H1 (cell line): ENCODE data around the gene MARCHF3. TPM values are rescaled to one million over a fixed set of nuclear protein-coding genes. Genes with fewer than 3 reads are reported as not detected.

Experiments
- CTCF ChIA-PET: fragments of 300-600 bp; sonication (Branson Sonifier 250); formaldehyde crosslinking; loops from one replicate; lab custom pipeline; 2021; ENCODE audit not compliant: partially characterized antibody; lab: Charles Lee
- POLR2A ChIA-PET: fragments of 300-600 bp; sonication (Branson Sonifier 250); formaldehyde crosslinking; loops from one replicate; lab custom pipeline; 2021; ENCODE audit warnings: inconsistent platforms; ENCODE audit not compliant: partially characterized antibody; lab: Charles Lee
- DNase-seq, 2 experiments: peaks; one replicate each; pipeline versions ENCODE4 v3.0.0 to v3.0.0-alpha.2; 2010 to 2022; ENCODE audit warnings: low spot score in 2 of 2, low read depth in 1 of 2, mixed read lengths in 1 of 2
- FAIRE-seq: peaks from 2 replicates; lab custom pipeline; 2011; peaks lifted over from hg19 to GRCh38; lab: Jason Lieb, UNC
- H2AFZ ChIP-seq: 2 replicates; pipeline ENCODE4 v1.8.1; 2012; ENCODE audit warnings: low read length, inconsistent platforms
- H2AK5ac ChIP-seq: 2 replicates; pipeline ENCODE4 v1.6.1; 2013; ENCODE audit warnings: low read depth, low read length
- H2BK120ac ChIP-seq: replicated peaks from 2 replicates; pipeline ENCODE3; 2013; ENCODE audit warnings: low read depth, low read length, inconsistent platforms
- H2BK12ac ChIP-seq: 2 replicates; pipeline ENCODE4 v1.6.1; 2013; ENCODE audit warnings: low read depth, low read length
- H2BK15ac ChIP-seq: 2 replicates; pipeline ENCODE4 v1.6.1; 2013; ENCODE audit warnings: low read length
- H2BK20ac ChIP-seq: 2 replicates; pipeline ENCODE4 v1.6.1; 2013; ENCODE audit warnings: low read length
- H2BK5ac ChIP-seq: 2 replicates; pipeline ENCODE4 v1.6.1; 2013; ENCODE audit warnings: low read depth, low read length
- H3K14ac ChIP-seq: 2 replicates; pipeline ENCODE4 v1.6.1; 2013; ENCODE audit warnings: inconsistent platforms; ENCODE audit not compliant: insufficient read length
- H3K18ac ChIP-seq: 2 replicates; pipeline ENCODE4 v1.6.1; 2013; ENCODE audit warnings: low read length; ENCODE audit errors: extremely low read depth
- H3K23ac ChIP-seq: 2 replicates; pipeline ENCODE4 v1.6.1; 2013; ENCODE audit warnings: inconsistent platforms; ENCODE audit not compliant: insufficient read length
- H3K23me2 ChIP-seq: 2 replicates; pipeline ENCODE4 v1.6.1; 2013; ENCODE audit warnings: low read depth, low read length
- H3K27ac ChIP-seq: 2 replicates; pipeline ENCODE4 v1.6.1; 2011; ENCODE audit warnings: low read depth, low read length, inconsistent platforms
- H3K27me3 ChIP-seq, 4 experiments: replicated peaks in 1 of 4; 1 replicate in 1 of 4; 2 replicates in 3 of 4; pipeline versions ENCODE4 v1.6.1 to v1.8.1; 2011 to 2013; ENCODE audit warnings: low read length in 3 of 4, mild to moderate bottlenecking in 3 of 4, inconsistent platforms in 2 of 4, mixed read lengths in 2 of 4, moderate library complexity in 1 of 4; ENCODE audit not compliant: control insufficient read depth in 3 of 4, insufficient read depth in 3 of 4; ENCODE audit errors: extremely low read depth in 1 of 4
- H3K36me3 ChIP-seq, 4 experiments: 2 replicates each; pipeline versions ENCODE4 v1.6.1 to v1.8.1; 2011 to 2013; ENCODE audit warnings: mild to moderate bottlenecking in 4 of 4, low read length in 3 of 4, moderate library complexity in 2 of 4, control low read depth in 1 of 4, inconsistent platforms in 1 of 4; ENCODE audit not compliant: insufficient read depth in 4 of 4, control insufficient read depth in 2 of 4
- H3K4ac ChIP-seq: replicated peaks from 2 replicates; pipeline ENCODE3; 2013; ENCODE audit warnings: low read length, low read depth, mixed read lengths, inconsistent platforms; ENCODE audit not compliant: insufficient read length
- H3K4me1 ChIP-seq, 4 experiments: replicated peaks in 1 of 4; 1 replicate in 1 of 4; 2 replicates in 3 of 4; pipeline versions ENCODE4 v1.6.1 to v1.8.1; 2011 to 2013; ENCODE audit warnings: low read length in 3 of 4, inconsistent platforms in 2 of 4, mixed read lengths in 1 of 4; ENCODE audit not compliant: insufficient read depth in 4 of 4, control insufficient read depth in 3 of 4
- H3K4me2 ChIP-seq, 2 experiments: 2 replicates each; pipeline versions ENCODE4 v1.6.1 to v1.8.1; 2011 to 2013; ENCODE audit warnings: low read depth in 2 of 2, low read length in 2 of 2, control low read depth in 1 of 2, inconsistent platforms in 1 of 2, mild to moderate bottlenecking in 1 of 2; ENCODE audit not compliant: insufficient read depth in 1 of 2
- H3K4me3 ChIP-seq, 4 experiments: fragments of 200-600, 300-600 bp in 1 of 4; sonication (generic), shearing (Covaris generic), sonication (Bioruptor Twin) in 1 of 4; 2 replicates each; pipeline versions ENCODE4 v1.5.1 to v1.8.1; 2011 to 2016; ENCODE audit warnings: low read length in 4 of 4, low read depth in 3 of 4, control low read depth in 2 of 4, inconsistent platforms in 2 of 4, mild to moderate bottlenecking in 2 of 4, mixed read lengths in 1 of 4, moderate library complexity in 1 of 4; ENCODE audit not compliant: insufficient read depth in 2 of 4; ENCODE audit errors: extremely low read depth in 1 of 4
- H3K56ac ChIP-seq: replicated peaks from 2 replicates; pipeline ENCODE3; 2013; ENCODE audit warnings: low read depth, mild to moderate bottlenecking, mixed read lengths, low read length, inconsistent platforms; ENCODE audit not compliant: insufficient read length
- H3K79me1 ChIP-seq: 2 replicates; pipeline ENCODE4 v1.6.1; 2013; ENCODE audit warnings: low read depth, low read length, control low read depth
- H3K79me2 ChIP-seq, 2 experiments: 2 replicates each; pipeline versions ENCODE4 v1.6.1 to v1.8.1; 2012 to 2013; ENCODE audit warnings: low read length in 2 of 2, mild to moderate bottlenecking in 2 of 2, inconsistent platforms in 1 of 2; ENCODE audit not compliant: insufficient read depth in 2 of 2, control insufficient read depth in 1 of 2
- H3K9ac ChIP-seq, 4 experiments: replicated peaks in 1 of 4; 1 replicate in 1 of 4; 2 replicates in 3 of 4; pipeline versions ENCODE4 v1.6.1 to v1.8.1; 2011 to 2013; ENCODE audit warnings: low read depth in 3 of 4, low read length in 3 of 4, control low read depth in 2 of 4, mild to moderate bottlenecking in 2 of 4, moderate library complexity in 2 of 4, inconsistent platforms in 1 of 4; ENCODE audit errors: extremely low read depth in 1 of 4
- H3K9me3 ChIP-seq, 2 experiments: 2 replicates each; pipeline versions ENCODE4 v1.6.1 to v1.8.1; 2012 to 2013; ENCODE audit warnings: mild to moderate bottlenecking in 2 of 2, moderate library complexity in 2 of 2, control low read depth in 1 of 2, inconsistent platforms in 1 of 2, low read depth in 1 of 2, low read length in 1 of 2, mixed read lengths in 1 of 2; ENCODE audit not compliant: insufficient read depth in 2 of 2
- H4K20me1 ChIP-seq, 2 experiments: replicated peaks in 1 of 2; 2 replicates each; pipeline versions ENCODE3 to v1.8.1; 2011 to 2013; ENCODE audit warnings: inconsistent platforms in 2 of 2, low read length in 2 of 2, mild to moderate bottlenecking in 1 of 2; ENCODE audit not compliant: insufficient read depth in 2 of 2, control insufficient read depth in 1 of 2
- H4K5ac ChIP-seq: 2 replicates; pipeline ENCODE4 v1.6.1; 2013; ENCODE audit warnings: low read length, low read depth, mixed read lengths, inconsistent platforms; ENCODE audit not compliant: insufficient read length
- H4K8ac ChIP-seq: 2 replicates; pipeline ENCODE4 v1.8.0; 2013; ENCODE audit warnings: mild to moderate bottlenecking, moderate library complexity, low read length, inconsistent platforms; ENCODE audit not compliant: insufficient read depth; ENCODE audit errors: extremely low read depth
- H4K91ac ChIP-seq: replicated peaks from 2 replicates; pipeline ENCODE3; 2013; ENCODE audit warnings: low read length, mixed read lengths, inconsistent platforms; ENCODE audit not compliant: insufficient read length
- KDM4A ChIP-seq: IDR thresholded peaks from one replicate; pipeline ENCODE4 v1.7.1; 2012; ENCODE audit warnings: low read depth, mild to moderate bottlenecking, moderate library complexity, low read length, inconsistent platforms; ENCODE audit not compliant: severe bottlenecking
- SP1 ChIP-seq: IDR thresholded peaks from 2 replicates; pipeline ENCODE4 v1.6.1; 2011; ENCODE audit warnings: low read depth, low read length
- WGBS, 2 experiments: shearing (Covaris generic) in 1 of 2; methylation state at CpG; one replicate each; pipeline versions ENCODE4 v1.1.6 to v1.1.7; 2013 to 2015; ENCODE audit warnings: low lambda C conversion rate in 2 of 2, mixed read lengths in 2 of 2, inconsistent platforms in 1 of 2, low coverage in 1 of 2, missing lambda C conversion rate in 1 of 2; ENCODE audit not compliant: insufficient replicate concordance in 2 of 2, insufficient coverage in 1 of 2, insufficient read length in 1 of 2; ENCODE audit errors: extremely low coverage in 1 of 2, missing lambda C conversion rate in 1 of 2; 5-methylcytosine and 5-hydroxymethylcytosine counted together
- polyA plus RNA-seq, 7 experiments: library from polyadenylated mRNA; depleted of rRNA in 3 of 7; stranded (reverse) in 5 of 7; unstranded in 2 of 7; fragments of >200 nt in 5 of 7; fragments of 200-250 nt in 2 of 7; gene quantifications; 1 replicate in 5 of 7; 2 replicates in 1 of 7; 4 replicates in 1 of 7; pipeline versions ENCODE4 v1.2.1 to v1.2.3, GENCODE V29; 2011 to 2013; ENCODE audit warnings: missing spikeins in 2 of 7, mixed read lengths in 2 of 7
- total RNA-seq: library from RNA; stranded (reverse); fragmentation: NEBNext Ultra II Directional; extraction: Animal tissue kit (Norgen Biotek cat#: 25700); gene quantifications from 2 replicates; pipeline ENCODE4 v1.2.1, GENCODE V29; 2021

Gene MARCHF3
- total and polyA plus RNA-seq, 2 of the 8 experiments (the other 6 are each of a cell fraction or from before 2014, with no cell fraction given), result 12.0 to 16.9 TPM

DNA sequence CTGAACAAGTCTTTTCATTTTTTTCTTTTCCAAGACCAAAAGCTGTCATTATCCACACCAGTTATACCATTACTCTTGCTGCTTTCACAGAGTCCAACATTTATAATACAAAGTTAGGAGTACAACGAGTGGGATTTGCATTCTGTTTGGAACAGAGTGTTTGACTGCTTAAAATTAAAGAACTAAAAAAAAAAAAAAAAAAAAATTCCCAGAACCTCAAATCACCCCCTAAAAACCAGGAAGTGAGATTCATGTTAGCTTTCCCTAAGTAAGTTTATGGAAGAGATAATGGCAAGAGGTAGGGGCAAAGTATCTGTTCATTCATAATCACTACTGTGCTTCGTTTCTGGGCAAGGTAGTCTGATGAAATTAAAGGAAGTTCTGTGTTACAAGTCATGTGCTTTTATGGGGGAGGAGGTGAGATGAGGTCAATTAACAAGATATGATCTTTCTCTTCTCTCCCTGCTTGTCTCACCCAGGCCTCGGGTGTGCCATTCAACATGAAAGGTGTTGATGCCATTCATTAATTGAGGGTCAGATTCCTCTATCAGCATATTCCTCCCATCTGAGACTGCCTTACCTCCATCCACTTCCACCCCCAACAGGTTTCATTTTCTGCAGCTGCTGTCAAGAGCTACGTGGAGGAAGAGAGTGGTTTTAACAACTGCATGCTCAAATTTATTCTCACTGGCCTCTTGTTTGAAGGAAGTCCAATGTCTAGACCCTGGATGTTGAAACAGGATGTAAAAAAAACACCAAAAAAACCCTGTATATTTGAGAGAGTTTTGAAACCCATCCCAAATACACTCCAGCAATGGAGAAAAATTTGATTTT, 58.1 kb downstream of the MARCHF3 start:
- H3K79me2 ChIP-seq, result no peaks in the 10 kb centered on the region; a peak in 1 of 4 replicates
- no peaks in the 10 kb centered on the region for H3K36me3 ChIP-seq
- H2AK5ac ChIP-seq, result no peak overlapping the region
- H3K4ac ChIP-seq, result no peak overlapping the region
- H3K27ac ChIP-seq, result no peak overlapping the region
- DNase-seq (no peak), FAIRE-seq (no peak)
- H3K23ac ChIP-seq, result no peak overlapping the region
- H4K20me1 ChIP-seq, result no peaks in the 10 kb centered on the region
- POLR2A ChIA-PET, result no interaction called here
- H3K56ac ChIP-seq, result no peak overlapping the region
- H3K9me3 ChIP-seq, result no peaks in the 10 kb centered on the region
- H4K8ac ChIP-seq, result no peak overlapping the region
- H2AFZ ChIP-seq, result no peak overlapping the region
- H3K9ac ChIP-seq, result no peak overlapping the region
- H4K5ac ChIP-seq, result no peak overlapping the region
- CTCF ChIA-PET, result no interaction called here
- no peaks in the 10 kb centered on the region for H3K27me3 ChIP-seq
- H3K4me2 ChIP-seq, result no peak overlapping the region
- H2BK120ac ChIP-seq, result no peak overlapping the region
- H2BK5ac ChIP-seq, result no peak overlapping the region
- peaks cover 2% of the 10 kb centered on the region; the same call in 1 of the 2 replicates for H3K79me1 ChIP-seq
- no peak overlapping the region for H3K4me3 ChIP-seq
- H3K18ac ChIP-seq, result no peak overlapping the region
- no peak overlapping the region for H4K91ac ChIP-seq
- WGBS, 2 experiments, result 67% methylated on average over 4 of the region's 4 CpGs; no CpG with 5 or more reads in 1 of the 2 experiments
- H2BK15ac ChIP-seq, result no peak overlapping the region
- no peak overlapping the region for H2BK20ac ChIP-seq
- no peaks in the 10 kb centered on the region for H3K23me2 ChIP-seq
- H3K4me1 ChIP-seq, result peaks cover 0 to 16% (median 8%) of the 10 kb centered on the region in 4 experiments; a peak in 4 of 7 replicates
- H2BK12ac ChIP-seq, result no peak overlapping the region
- H3K14ac ChIP-seq, result no peak overlapping the region
- TF ChIP-seq SP1 (no peak), KDM4A (no peak)
